ENCODE results near the gene NES. TPM values are rescaled to one million over a fixed set of nuclear protein-coding genes. Genes with fewer than 3 reads are reported as not detected.
A peak's percentile ranks its signal among the peaks of the same experiment; 100 is the strongest.

Gene NES
- total RNA-seq, 1 experiment from 2014 or later: 6.8 TPM

GRCh38 chr1:156659661-156659987, 17.6 kb downstream of the NES start:
- intact Hi-C loops (cut with micrococcal nuclease; ENCODE audit: unreplicated experiment): no loop called here
- Histone ChIP-seq H3K4me2 (peak overlapping the region; percentile 92), H3K4me1 (replicated peaks; ENCODE audit: insufficient read depth) (peaks cover 22% of the 10 kb centered on the region), H3K27me3 (ENCODE audit: insufficient read depth, low read depth) (no peaks in the 10 kb centered on the region), H3K79me2 (ENCODE audit: low read depth) (peaks cover 59% of the 10 kb centered on the region), H4K20me1 (ENCODE audit: insufficient read depth) (peaks cover 52% of the 10 kb centered on the region), H2AFZ (no peak overlapping the region), H3K27ac (no peak overlapping the region), H3K9me3 (ENCODE audit: insufficient read depth, low read depth) (no peaks in the 10 kb centered on the region), H3K36me3 (ENCODE audit: low read depth) (peaks cover 23% of the 10 kb centered on the region), H3K4me3 (peak overlapping the region; percentile 58), H3F3A (ENCODE audit: insufficient read depth, low read depth) (peaks cover 31% of the 10 kb centered on the region; the same call in 1 of the 2 replicates), H3K9me2 (ENCODE audit: insufficient read depth) (no peaks in the 10 kb centered on the region)
- no peak for DNase-seq
- ChIA-PET POLR2A (ENCODE audit: unreplicated experiment) (no interaction called here), CTCF (interaction anchor here (0.5 to 1.0 kb wide), 3 partner anchors 18 to 47 kb away, joined by 3 to 5 read pairs (median 4); partner anchors contain the start of gene NES)
- TF ChIP-seq EZH2 (IDR thresholded peaks at IDR 0.05; ENCODE audit: low read depth): no peak
- TF ChIP-seq CTCF (conservative IDR thresholded peaks at IDR 0.05): no peak
- no TSS peak for BruUV-seq (replicated peaks)

GRCh38 chr1:156658945-156659574, 18.1 kb downstream of the NES start:
- intact Hi-C loops (cut with micrococcal nuclease; ENCODE audit: unreplicated experiment): no loop called here
- BruUV-seq (replicated peaks): no TSS peak
- Histone ChIP-seq H4K20me1 (ENCODE audit: insufficient read depth) (peaks cover 58% of the 10 kb centered on the region), H3F3A (ENCODE audit: insufficient read depth, low read depth) (peaks cover 31% of the 10 kb centered on the region; the same call in 1 of the 2 replicates), H3K79me2 (ENCODE audit: low read depth) (peaks cover 65% of the 10 kb centered on the region), H3K4me3 (peak overlapping the region; percentile 58), H3K9me3 (ENCODE audit: insufficient read depth, low read depth) (no peaks in the 10 kb centered on the region), H3K4me1 (replicated peaks; ENCODE audit: insufficient read depth) (peaks cover 22% of the 10 kb centered on the region), H3K4me2 (peak overlapping the region; percentile 92), H3K27me3 (ENCODE audit: insufficient read depth, low read depth) (no peaks in the 10 kb centered on the region), H3K9me2 (ENCODE audit: insufficient read depth) (no peaks in the 10 kb centered on the region), H3K27ac (no peak overlapping the region), H3K36me3 (ENCODE audit: low read depth) (peaks cover 27% of the 10 kb centered on the region), H2AFZ (no peak overlapping the region)
- TF ChIP-seq EZH2 (IDR thresholded peaks at IDR 0.05; ENCODE audit: low read depth): no peak
- no peak for TF ChIP-seq CTCF (conservative IDR thresholded peaks at IDR 0.05)
- DNase-seq: no peak
- ChIA-PET CTCF (interaction anchor here (0.5 to 1.0 kb wide), 2 partner anchors 18 to 48 kb away, joined by 3 to 4 read pairs; partner anchors contain the start of gene NES), POLR2A (ENCODE audit: unreplicated experiment) (no interaction called here)

- BruUV-seq (replicated peaks): no TSS peak
- H3K4me1 ChIP-seq (replicated peaks; ENCODE audit: insufficient read depth): peaks cover 22% of the 10 kb centered on the region
- H3K27ac ChIP-seq: no peak overlapping the region
Observed at GRCh38 chr1:156658496-156658895, 18.7 kb downstream of the NES start.

More at GRCh38 chr1:156658496-156658895, 18.7 kb downstream of the NES start:
- Histone ChIP-seq H3F3A (ENCODE audit: insufficient read depth, low read depth) (peaks cover 31% of the 10 kb centered on the region; the same call in 1 of the 2 replicates), H2AFZ (no peak overlapping the region), H3K9me2 (ENCODE audit: insufficient read depth) (no peaks in the 10 kb centered on the region), H4K20me1 (ENCODE audit: insufficient read depth) (peaks cover 64% of the 10 kb centered on the region), H3K4me3 (no peak overlapping the region), H3K9me3 (ENCODE audit: insufficient read depth, low read depth) (no peaks in the 10 kb centered on the region), H3K79me2 (ENCODE audit: low read depth) (peaks cover 70% of the 10 kb centered on the region), H3K27me3 (ENCODE audit: insufficient read depth, low read depth) (no peaks in the 10 kb centered on the region), H3K36me3 (ENCODE audit: low read depth) (peaks cover 33% of the 10 kb centered on the region), H3K4me2 (0 out of 2 replicates have a peak overlapping the region, but pooled peaks have one; percentile 92)
- POLR2A ChIA-PET (ENCODE audit: unreplicated experiment): no interaction called here
- no peak for DNase-seq
- TF ChIP-seq CTCF (conservative IDR thresholded peaks at IDR 0.05) (no peak), EZH2 (IDR thresholded peaks at IDR 0.05; ENCODE audit: low read depth) (no peak)
- CTCF ChIA-PET: no interaction called here
- intact Hi-C loops (cut with micrococcal nuclease; ENCODE audit: unreplicated experiment): no loop called here

All from PC-9 (cell line).